CD14-positive monocyte (primary cell): ENCODE results near the gene GNAZ. TPM values are rescaled to one million over a fixed set of nuclear protein-coding genes. Genes with fewer than 3 reads are reported as not detected.

Experiments used
- DNase-seq, 3 donors: peaks; one replicate each; pipeline ENCODE4 v3.0.0-alpha.2; 2011 to 2022
- H2AFZ ChIP-seq: 2 replicates; pipeline ENCODE4 v1.6.0; 2012; ENCODE audit warnings: mild to moderate bottlenecking, low read depth, low read length, inconsistent platforms; ENCODE audit not compliant: insufficient read depth, poor library complexity, severe bottlenecking
- H3K27ac ChIP-seq, 2 donors: 1 replicate in 1 of 2; 2 replicates in 1 of 2; pipeline ENCODE4 v1.5.1; 2012 to 2013; ENCODE audit warnings: low read length in 2 of 2, control low read depth in 1 of 2, inconsistent platforms in 1 of 2, low read depth in 1 of 2, mild to moderate bottlenecking in 1 of 2
- H3K27me3 ChIP-seq, 2 donors: one replicate each; pipeline versions ENCODE4 v1.6.0 to v1.6.1; 2011 to 2013; ENCODE audit warnings: low read length in 2 of 2; ENCODE audit not compliant: control insufficient read depth in 2 of 2, insufficient read depth in 2 of 2
- H3K36me3 ChIP-seq, 2 donors: replicated peaks in 1 of 2; 1 replicate in 1 of 2; 2 replicates in 1 of 2; pipeline versions ENCODE4 v1.5.1 to v1.6.1; 2012 to 2013; ENCODE audit warnings: low read length in 2 of 2, control low read depth in 1 of 2, inconsistent platforms in 1 of 2, mild to moderate bottlenecking in 1 of 2; ENCODE audit not compliant: insufficient read depth in 2 of 2, control insufficient read depth in 1 of 2
- H3K4me1 ChIP-seq, 2 donors: 1 replicate in 1 of 2; 2 replicates in 1 of 2; pipeline versions ENCODE4 v1.5.1 to v1.6.1; 2012 to 2013; ENCODE audit warnings: low read length in 2 of 2, control low read depth in 1 of 2, inconsistent platforms in 1 of 2, mild to moderate bottlenecking in 1 of 2, moderate library complexity in 1 of 2; ENCODE audit not compliant: insufficient read depth in 2 of 2, control insufficient read depth in 1 of 2
- H3K4me2 ChIP-seq: replicated peaks from 2 replicates; pipeline ENCODE3; 2012; ENCODE audit warnings: low read length, moderate library complexity, mild to moderate bottlenecking; ENCODE audit not compliant: poor library complexity, severe bottlenecking; ENCODE audit errors: extremely low read depth
- H3K4me3 ChIP-seq, 3 experiments: fragments of 200-600 bp in 1 of 3; sonication (generic) in 1 of 3; replicated peaks in 1 of 3; 1 replicate in 2 of 3; 2 replicates in 1 of 3; pipeline ENCODE4 v1.5.1; 2011 to 2013; ENCODE audit warnings: low read length in 3 of 3, mild to moderate bottlenecking in 3 of 3, control low read depth in 2 of 3, low read depth in 2 of 3, inconsistent platforms in 1 of 3, moderate library complexity in 1 of 3
- H3K79me2 ChIP-seq: 2 replicates; pipeline ENCODE4 v1.6.0; 2012; ENCODE audit warnings: mild to moderate bottlenecking, control low read depth, inconsistent platforms, low read length, moderate library complexity; ENCODE audit not compliant: insufficient read depth
- H3K9ac ChIP-seq: 2 replicates; pipeline ENCODE4 v1.6.0; 2017; ENCODE audit warnings: low read length, mild to moderate bottlenecking; ENCODE audit not compliant: insufficient read depth, poor library complexity, severe bottlenecking
- H3K9me3 ChIP-seq, 2 donors: replicated peaks in 1 of 2; 1 replicate in 1 of 2; 2 replicates in 1 of 2; pipeline versions ENCODE4 v1.5.1 to v1.6.1; 2012 to 2013; ENCODE audit warnings: low read length in 2 of 2, control low read depth in 1 of 2; ENCODE audit not compliant: control insufficient read depth in 1 of 2, insufficient read depth in 1 of 2
- H4K20me1 ChIP-seq: 2 replicates; pipeline ENCODE4 v1.6.0; 2012; ENCODE audit warnings: mild to moderate bottlenecking, low read length, control low read depth, moderate library complexity; ENCODE audit not compliant: insufficient read depth
- H3K27ac Mint-ChIP-seq, 7 donors: one replicate each; pipeline ENCODE4 v1.8.0; 2020; ENCODE audit warnings: mild to moderate bottlenecking in 7 of 7, mixed read lengths in 7 of 7, moderate library complexity in 6 of 7, inconsistent platforms in 2 of 7
- H3K27me3 Mint-ChIP-seq, 3 donors: one replicate each; pipeline ENCODE4 v1.8.0; 2021 to 2022; ENCODE audit warnings: low read depth in 3 of 3, mild to moderate bottlenecking in 3 of 3, mixed read lengths in 3 of 3, moderate library complexity in 3 of 3, inconsistent platforms in 1 of 3
- H3K36me3 Mint-ChIP-seq, 2 donors: one replicate each; pipeline ENCODE4 v1.8.0; 2020; ENCODE audit warnings: mixed read lengths in 2 of 2, inconsistent platforms in 1 of 2, mild to moderate bottlenecking in 1 of 2
- H3K4me1 Mint-ChIP-seq: one replicate; pipeline ENCODE4 v1.8.0; 2020; ENCODE audit warnings: mild to moderate bottlenecking, mixed read lengths
- H3K4me3 Mint-ChIP-seq, 2 donors: one replicate each; pipeline ENCODE4 v1.8.0; 2020; ENCODE audit warnings: mild to moderate bottlenecking in 2 of 2, mixed read lengths in 2 of 2, moderate library complexity in 1 of 2
- H3K9me3 Mint-ChIP-seq, 7 donors: one replicate each; pipeline ENCODE4 v1.8.0; 2020 to 2022; ENCODE audit warnings: mixed read lengths in 7 of 7, mild to moderate bottlenecking in 6 of 7, moderate library complexity in 6 of 7, inconsistent platforms in 2 of 7
- WGBS: methylation state at CpG from one replicate; pipeline ENCODE4 v1.1.5; 2013; ENCODE audit warnings: missing lambda C conversion rate; ENCODE audit not compliant: insufficient coverage; 5-methylcytosine and 5-hydroxymethylcytosine counted together
- intact Hi-C, 2 donors: fragments of 100-400 bp; cut with micrococcal nuclease; formaldehyde crosslinking; loops; one replicate each; pipeline versions ENCODE4 v1.15.0 to v1.15.1; 2023
- polyA plus RNA-seq, 3 donors: library from polyadenylated mRNA; depleted of rRNA in 1 of 3; unstranded in 2 of 3; stranded (reverse) in 1 of 3; fragments of 300-500 nt in 2 of 3; fragments of >200 nt in 1 of 3; fragmentation: Illumina TruSeq in 2 of 3; gene quantifications; 1 replicate in 2 of 3; 2 replicates in 1 of 3; pipeline ENCODE4 v1.2.3, GENCODE V29; 2012 to 2021
- TF ChIP-seq, protein P1 (sequence below): fragments of 200-600 bp; IDR thresholded peaks from one replicate; pipeline ENCODE4 v1.8.0; 2022; ENCODE audit warnings: antibody characterized with exemption, mild to moderate bottlenecking

GNAZ gene
- polyA plus RNA-seq, 3 donors = 0.04 to 0.05 TPM; not detected in 1

GRCh38 chr22:23105919-23106318 is 35.6 kb downstream of the GNAZ start:
- Histone ChIP-seq H3K9me3 (no peaks in the 10 kb centered on the region), H4K20me1 (no peaks in the 10 kb centered on the region), H3K36me3 (no peaks in the 10 kb centered on the region), H3K27ac (no peak overlapping the region), H2AFZ (no peak overlapping the region), H3K27me3 (no peaks in the 10 kb centered on the region), H3K4me3 (no peak overlapping the region), H3K79me2 (no peaks in the 10 kb centered on the region), H3K9ac (no peak overlapping the region), H3K4me1 (no peaks in the 10 kb centered on the region), H3K4me2 (no peak overlapping the region)
- no peak for DNase-seq
- 97% methylated on average over 3 of the region's 5 CpGs for WGBS
- Mint-ChIP-seq H3K4me3 (no peak overlapping the region), H3K36me3 (no peaks in the 10 kb centered on the region), H3K9me3 (no peaks in the 10 kb centered on the region), H3K27ac (no peak overlapping the region), H3K4me1 (no peaks in the 10 kb centered on the region), H3K27me3 (peaks cover 0 to 2% (median 0%) of the 10 kb centered on the region in 3 donors)
- intact Hi-C loops = no loop called here
- TF ChIP-seq, protein P1, sequence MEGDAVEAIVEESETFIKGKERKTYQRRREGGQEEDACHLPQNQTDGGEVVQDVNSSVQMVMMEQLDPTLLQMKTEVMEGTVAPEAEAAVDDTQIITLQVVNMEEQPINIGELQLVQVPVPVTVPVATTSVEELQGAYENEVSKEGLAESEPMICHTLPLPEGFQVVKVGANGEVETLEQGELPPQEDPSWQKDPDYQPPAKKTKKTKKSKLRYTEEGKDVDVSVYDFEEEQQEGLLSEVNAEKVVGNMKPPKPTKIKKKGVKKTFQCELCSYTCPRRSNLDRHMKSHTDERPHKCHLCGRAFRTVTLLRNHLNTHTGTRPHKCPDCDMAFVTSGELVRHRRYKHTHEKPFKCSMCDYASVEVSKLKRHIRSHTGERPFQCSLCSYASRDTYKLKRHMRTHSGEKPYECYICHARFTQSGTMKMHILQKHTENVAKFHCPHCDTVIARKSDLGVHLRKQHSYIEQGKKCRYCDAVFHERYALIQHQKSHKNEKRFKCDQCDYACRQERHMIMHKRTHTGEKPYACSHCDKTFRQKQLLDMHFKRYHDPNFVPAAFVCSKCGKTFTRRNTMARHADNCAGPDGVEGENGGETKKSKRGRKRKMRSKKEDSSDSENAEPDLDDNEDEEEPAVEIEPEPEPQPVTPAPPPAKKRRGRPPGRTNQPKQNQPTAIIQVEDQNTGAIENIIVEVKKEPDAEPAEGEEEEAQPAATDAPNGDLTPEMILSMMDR = no peak

DNA sequence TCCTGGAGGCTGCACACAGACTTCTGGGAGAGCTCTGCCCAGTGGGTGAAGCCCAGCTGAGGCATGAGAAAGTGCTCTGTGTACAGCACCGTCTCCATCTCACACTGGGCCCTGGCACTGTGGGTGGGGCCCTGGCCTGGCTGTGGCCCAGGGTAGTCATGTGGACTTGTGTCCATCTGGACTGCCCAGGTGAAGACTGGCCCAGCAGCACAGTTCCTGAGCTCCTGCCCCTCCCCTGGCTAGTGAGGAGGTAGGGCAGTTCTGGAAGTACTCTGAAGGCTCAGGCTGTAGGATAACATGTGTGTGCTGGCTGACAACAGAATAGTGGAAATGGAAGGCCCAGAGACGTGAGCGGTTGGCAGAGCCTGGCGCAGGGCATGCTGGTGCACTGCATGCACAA is 36.0 kb downstream of the GNAZ start:
- no peaks in the 10 kb centered on the region for H3K9me3 ChIP-seq
- H3K4me3 ChIP-seq = no peak overlapping the region
- H3K27ac ChIP-seq = no peak overlapping the region
- no peak overlapping the region for H2AFZ ChIP-seq
- no peaks in the 10 kb centered on the region for H3K9me3 Mint-ChIP-seq
- no peak overlapping the region for H3K4me2 ChIP-seq
- no peaks in the 10 kb centered on the region for H3K4me1 Mint-ChIP-seq
- no peaks in the 10 kb centered on the region for H3K79me2 ChIP-seq
- TF ChIP-seq, protein P1 = no peak
- WGBS = 92% methylated on average over 4 of the region's 4 CpGs
- H4K20me1 ChIP-seq = no peaks in the 10 kb centered on the region
- H3K27me3 ChIP-seq = no peaks in the 10 kb centered on the region
- H3K9ac ChIP-seq = no peak overlapping the region
- H3K4me1 ChIP-seq = no peaks in the 10 kb centered on the region
- H3K27me3 Mint-ChIP-seq = peaks cover 0 to 2% (median 0%) of the 10 kb centered on the region in 3 donors
- intact Hi-C loops = no loop called here
- no peaks in the 10 kb centered on the region for H3K36me3 Mint-ChIP-seq
- DNase-seq = no peak
- H3K36me3 ChIP-seq = no peaks in the 10 kb centered on the region
- H3K4me3 Mint-ChIP-seq = no peak overlapping the region
- no peak overlapping the region for H3K27ac Mint-ChIP-seq
